Measurements from ENCODE around the gene OR4P4.

Gene OR4P4

GRCh38 chr11:55634813-55635212 is at the start of gene OR4P4:
Gene OR4P4, plus strand, starts transcription at chr11:55635113.
- no peak for DNase-seq
- no peaks in the 10 kb centered on the region for H3K4me1 Mint-ChIP-seq
- peaks cover 4 to 13% of the 10 kb centered on the region in 2 donors for H3K9me3 Mint-ChIP-seq
- H3K4me3 Mint-ChIP-seq = no peak within 1 kb of the TSS
- H3K36me3 Mint-ChIP-seq = no peaks in the 10 kb centered on the region
- H3K27ac Mint-ChIP-seq = no peak within 1 kb of the TSS
- no peaks in the 10 kb centered on the region for H3K27me3 Mint-ChIP-seq
- ATAC-seq (replicated peaks) = no peak

- Mint-ChIP-seq H3K4me1 (no peaks in the 10 kb centered on the region), H3K27ac (no peak within 1 kb of the TSS), H3K27me3 (no peaks in the 10 kb centered on the region), H3K4me3 (no peak within 1 kb of the TSS), H3K36me3 (no peaks in the 10 kb centered on the region), H3K9me3 (peaks cover 5 to 16% of the 10 kb centered on the region in 2 donors)
- ATAC-seq (replicated peaks) (no peak), DNase-seq (no peak)
These were observed 27.4 kb upstream of the OR4P4 start, which contains the start of gene OR4C11 for GRCh38 chr11:55607545-55607944. Gene OR4C11, minus strand, starts transcription at chr11:55607645. Its CDS starts 3,272 bp downstream, at chr11:55604373.

DNA sequence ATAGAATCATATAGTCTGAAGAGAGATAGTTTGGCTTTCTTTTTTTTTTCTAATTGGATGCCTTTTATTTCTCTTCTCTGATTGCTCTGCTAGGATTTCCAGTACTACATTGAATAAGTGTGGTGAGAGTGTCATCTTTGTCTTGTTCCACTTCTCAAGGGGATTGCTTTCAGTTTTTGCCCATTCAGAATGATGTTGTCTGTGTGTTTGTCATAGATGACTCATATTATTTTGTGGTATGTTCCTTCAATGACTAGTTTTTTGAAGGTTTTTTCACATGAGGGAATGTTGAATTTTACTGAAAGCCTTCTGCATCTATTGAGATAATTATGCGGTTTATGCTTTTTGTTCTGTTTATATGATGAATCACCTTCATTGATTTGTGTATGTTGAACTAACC is 10.4 kb upstream of the OR4P4 start:
- Mint-ChIP-seq H3K4me3 (no peak overlapping the region), H3K36me3 (no peaks in the 10 kb centered on the region), H3K9me3 (peaks cover 26 to 28% of the 10 kb centered on the region in 2 donors), H3K4me1 (no peaks in the 10 kb centered on the region), H3K27me3 (no peaks in the 10 kb centered on the region), H3K27ac (no peak overlapping the region)
- ATAC-seq (replicated peaks) (no peak), DNase-seq (no peak)

GRCh38 chr11:55648027-55648426 is 13.1 kb downstream of the OR4P4 start, which contains the start of gene OR4S2:
Gene OR4S2, plus strand, starts transcription at chr11:55648327. Its CDS starts 2,577 bp downstream, at chr11:55650904.
- H3K4me3 Mint-ChIP-seq = no peak within 1 kb of the TSS
- H3K27ac Mint-ChIP-seq = no peak within 1 kb of the TSS
- no peaks in the 10 kb centered on the region for H3K36me3 Mint-ChIP-seq
- peaks cover 4 to 14% of the 10 kb centered on the region in 2 donors for H3K9me3 Mint-ChIP-seq
- no peaks in the 10 kb centered on the region for H3K27me3 Mint-ChIP-seq
- DNase-seq = no peak
- H3K4me1 Mint-ChIP-seq = no peaks in the 10 kb centered on the region
- no peak for ATAC-seq (replicated peaks)

DNA sequence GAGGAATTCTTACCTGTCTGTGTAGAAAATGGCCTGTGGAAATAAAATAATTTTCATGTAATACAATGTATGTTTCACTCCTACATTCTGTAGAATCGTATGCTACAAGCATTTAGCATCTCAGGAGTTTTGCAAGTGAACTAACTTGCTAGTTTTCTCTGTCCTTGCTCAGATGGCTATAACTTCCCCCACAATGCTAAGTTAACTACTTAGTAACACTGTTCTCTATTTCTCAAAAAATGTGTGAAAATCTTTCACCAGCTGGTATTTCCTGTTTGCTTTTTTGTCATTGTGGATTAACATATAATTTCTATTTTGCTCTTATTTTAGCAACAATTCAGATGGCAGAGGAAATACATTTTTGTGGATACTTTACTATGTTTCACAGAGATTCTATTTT is 17.6 kb downstream of the OR4P4 start:
- no peaks in the 10 kb centered on the region for H3K27me3 Mint-ChIP-seq
- no peak overlapping the region for H3K27ac Mint-ChIP-seq
- H3K4me3 Mint-ChIP-seq = no peak overlapping the region
- no peaks in the 10 kb centered on the region for H3K4me1 Mint-ChIP-seq
- ATAC-seq (replicated peaks) (no peak), DNase-seq (no peak)
- peaks cover 4 to 8% of the 10 kb centered on the region in 2 donors for H3K9me3 Mint-ChIP-seq
- H3K36me3 Mint-ChIP-seq = no peaks in the 10 kb centered on the region

DNA sequence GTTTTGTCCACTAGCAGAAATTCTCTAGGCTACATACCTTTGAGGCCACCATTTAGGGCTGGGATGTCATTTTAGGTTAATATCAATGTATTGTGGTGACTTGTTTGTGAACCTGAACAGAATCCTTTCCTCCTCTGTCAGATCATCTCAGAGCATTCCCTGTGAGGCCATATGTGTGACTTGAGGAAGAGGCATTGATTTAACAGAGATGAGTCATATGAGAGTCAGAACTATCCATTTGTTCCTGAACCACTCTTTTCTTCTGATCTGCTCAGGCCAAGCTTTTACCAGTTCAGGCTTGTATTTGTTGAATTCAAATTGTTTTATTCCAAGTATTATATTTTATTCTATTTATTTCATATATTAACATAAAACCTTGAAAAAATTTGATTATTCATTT is 20.2 kb downstream of the OR4P4 start:
- no peak overlapping the region for H3K4me3 Mint-ChIP-seq
- H3K27ac Mint-ChIP-seq = no peak overlapping the region
- no peak for DNase-seq
- peaks cover 8 to 10% of the 10 kb centered on the region in 2 donors for H3K9me3 Mint-ChIP-seq
- no peaks in the 10 kb centered on the region for H3K36me3 Mint-ChIP-seq
- no peaks in the 10 kb centered on the region for H3K27me3 Mint-ChIP-seq
- no peak for ATAC-seq (replicated peaks)
- peaks cover 3 to 6% of the 10 kb centered on the region in 2 donors for H3K4me1 Mint-ChIP-seq

DNA sequence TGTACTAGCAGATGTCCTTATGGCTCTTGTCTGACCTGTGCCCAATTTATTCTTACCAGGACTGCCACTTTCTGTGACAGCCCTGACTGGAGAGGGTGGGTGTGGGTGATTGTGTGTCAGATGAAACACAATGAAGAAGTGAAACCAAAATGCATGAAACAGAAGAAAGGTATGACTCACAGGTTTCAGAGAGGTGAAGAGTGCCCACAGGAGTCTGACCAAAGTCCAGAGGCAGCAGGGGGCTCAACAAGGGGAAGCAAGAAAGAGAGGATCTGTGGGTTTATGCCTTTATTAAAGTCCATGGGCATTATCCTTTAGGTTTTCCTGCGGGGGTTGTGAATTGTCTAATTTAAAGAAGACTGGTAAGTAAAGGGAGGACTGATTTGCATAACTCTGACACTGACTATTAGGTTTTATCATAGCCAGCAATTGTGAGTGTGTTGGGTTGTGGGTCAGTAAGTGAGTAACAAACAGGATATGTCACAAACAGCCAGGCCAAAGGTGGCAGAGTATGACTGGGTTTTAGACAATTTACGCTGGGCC is 23.2 kb downstream of the OR4P4 start:
- ATAC-seq (replicated peaks) = peak; percentile 92 to 99
- Mint-ChIP-seq H3K36me3 (no peaks in the 10 kb centered on the region), H3K4me3 (no peak overlapping the region), H3K4me1 (peaks cover 3 to 6% of the 10 kb centered on the region in 2 donors), H3K27me3 (no peaks in the 10 kb centered on the region), H3K9me3 (peaks cover 4 to 12% of the 10 kb centered on the region in 2 donors), H3K27ac (no peak overlapping the region)
- DNase-seq = peak; percentile 10

GRCh38 chr11:55658608-55659007 is 23.7 kb downstream of the OR4P4 start:
- ATAC-seq (replicated peaks) = no peak
- Mint-ChIP-seq H3K9me3 (peaks cover 4 to 13% of the 10 kb centered on the region in 2 donors), H3K27me3 (no peaks in the 10 kb centered on the region), H3K4me1 (peaks cover 3 to 6% of the 10 kb centered on the region in 2 donors), H3K27ac (no peak overlapping the region), H3K36me3 (no peaks in the 10 kb centered on the region), H3K4me3 (no peak overlapping the region)
- DNase-seq = no peak

DNA sequence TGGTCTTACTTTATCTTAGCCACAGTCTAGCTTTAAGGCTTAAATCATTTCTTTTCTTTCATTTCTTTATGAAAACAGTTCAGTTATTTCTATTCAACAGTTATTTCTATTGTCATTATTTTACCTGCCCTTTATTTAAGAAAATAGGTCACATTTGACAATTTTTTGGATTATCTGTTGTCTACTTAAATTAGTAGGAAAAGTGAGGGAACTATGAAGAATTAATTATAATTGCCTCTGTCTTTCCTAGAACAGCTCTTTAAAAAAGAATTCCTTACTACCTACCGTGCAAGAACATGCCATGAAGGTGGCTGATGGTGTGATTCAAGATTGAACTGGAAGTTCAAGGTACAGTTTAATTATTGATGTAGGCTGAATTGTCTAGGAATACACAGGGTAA is 27.0 kb downstream of the OR4P4 start, which contains the start of gene OR4C6:
TSS of gene OR4C6 (plus strand) at position 301 of the 400 bp plus-strand sequence. CDS start 2,966 bp downstream, outside the sequence.
- H3K36me3 Mint-ChIP-seq = no peaks in the 10 kb centered on the region
- H3K27me3 Mint-ChIP-seq = no peaks in the 10 kb centered on the region
- no peak within 1 kb of the TSS for H3K27ac Mint-ChIP-seq
- H3K9me3 Mint-ChIP-seq = peaks cover 4 to 13% of the 10 kb centered on the region in 2 donors
- ATAC-seq (replicated peaks) (no peak), DNase-seq (no peak)
- H3K4me1 Mint-ChIP-seq = peaks cover 3 to 6% of the 10 kb centered on the region in 2 donors
- no peak within 1 kb of the TSS for H3K4me3 Mint-ChIP-seq

DNA sequence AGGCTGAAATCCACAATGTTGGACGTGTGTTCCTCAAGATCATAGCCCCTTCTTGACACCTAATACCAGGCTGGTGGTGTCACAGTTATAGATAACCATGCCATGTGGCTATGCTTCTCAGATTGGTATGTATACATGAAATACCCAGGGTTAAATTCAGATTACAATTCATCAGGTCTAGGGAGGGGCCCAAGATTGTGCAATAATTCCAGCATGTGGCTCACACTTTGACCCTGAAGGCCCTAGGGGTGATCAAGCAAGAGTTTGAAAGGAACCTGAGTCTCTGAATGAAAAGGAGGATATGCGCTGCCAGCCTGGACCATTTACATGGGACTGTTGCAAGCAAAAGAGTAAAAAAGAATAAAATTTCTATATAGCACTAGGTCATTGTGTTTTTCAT is 34.5 kb downstream of the OR4P4 start:
- Mint-ChIP-seq H3K4me1 (no peaks in the 10 kb centered on the region), H3K27me3 (no peaks in the 10 kb centered on the region), H3K36me3 (no peaks in the 10 kb centered on the region), H3K27ac (no peak overlapping the region), H3K9me3 (peaks cover 0 to 3% of the 10 kb centered on the region in 2 donors), H3K4me3 (no peak overlapping the region)
- ATAC-seq (replicated peaks) (no peak), DNase-seq (no peak)

DNA sequence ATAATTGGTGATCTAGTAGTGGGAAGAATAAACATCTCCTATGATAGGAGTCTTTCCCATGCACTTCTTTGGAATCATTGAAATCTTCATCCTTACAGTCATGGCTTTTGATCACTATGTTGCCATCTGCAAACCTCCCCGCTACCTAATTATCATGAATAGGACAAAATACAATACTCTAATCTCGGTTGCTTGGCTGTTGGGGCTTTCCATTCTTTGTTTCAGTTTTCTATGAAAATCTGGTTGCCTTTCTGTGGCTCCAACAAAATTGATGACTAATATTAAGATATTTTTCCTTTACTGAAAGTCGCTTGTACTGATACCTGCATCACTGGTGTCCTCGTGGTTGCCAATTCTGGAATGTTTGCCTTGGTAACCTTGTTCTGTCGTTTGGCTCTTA is 38.9 kb downstream of the OR4P4 start:
- no peak for ATAC-seq (replicated peaks)
- Mint-ChIP-seq H3K27me3 (no peaks in the 10 kb centered on the region), H3K36me3 (no peaks in the 10 kb centered on the region)

More for the DNA sequence above, 38.9 kb downstream of the OR4P4 start:
- no peaks in the 10 kb centered on the region for H3K9me3 Mint-ChIP-seq
- H3K4me1 Mint-ChIP-seq = no peaks in the 10 kb centered on the region
- H3K4me3 Mint-ChIP-seq = no peak overlapping the region
- no peak overlapping the region for H3K27ac Mint-ChIP-seq
- no peak for DNase-seq

Data from stimulated activated naive B cell treated with anti-CD40 and anti-IgM and Interleukin-4, amounts not matched to agents 10 μg/mL and 1 μg/mL and 100 μg/mL, for 72 hours (primary cell).